ENCODE data around the gene KDM4C. TPM values are rescaled to one million over a fixed set of nuclear protein-coding genes. Genes with fewer than 3 reads are reported as not detected.

Gene KDM4C
- total and polyA plus RNA-seq, 2 of the 13 experiments (the other 11 are each of a cell fraction or from before 2014, with no cell fraction given): 19.4 to 23.6 TPM

DNA sequence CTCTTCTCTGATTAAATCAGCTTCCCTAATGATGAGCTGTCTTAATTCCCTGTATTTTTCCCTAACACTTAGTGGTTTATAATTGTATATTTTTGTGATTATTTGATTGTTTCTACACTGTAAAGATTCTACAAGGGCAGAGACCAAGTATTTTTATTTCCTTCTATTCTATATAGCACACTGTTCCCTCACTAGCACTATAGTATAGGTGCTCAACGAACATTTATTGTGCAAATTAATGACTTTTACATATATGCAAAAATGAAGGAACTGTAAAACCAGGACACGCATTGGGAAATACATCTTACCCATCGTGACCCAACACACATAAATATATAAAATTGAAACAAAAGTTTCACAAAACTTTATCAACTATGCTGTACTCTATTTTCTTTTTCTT is 7.6 kb downstream of the KDM4C start:
- intact Hi-C loops (cut with micrococcal nuclease; ENCODE audit: unreplicated experiment) (no loop called here), in situ Hi-C loops (cut with HindIII; ENCODE audit: extremely low pct_ligation_motif_present, low pct_unique_long_range_greater_than_20kb) (no loop called here)
- no peak for ATAC-seq
- Histone ChIP-seq H3K36me3 (replicated peaks in 1 of 2; ENCODE audit: control insufficient read depth in 1 of 2, insufficient read depth in 2 of 2, low read length in 2 of 2) (no peaks in the 10 kb centered on the region), H3K9me3 (ENCODE audit: low read length) (no peaks in the 10 kb centered on the region), H3K4me3 (replicated peaks in 1 of 3; ENCODE audit: insufficient read depth in 1 of 3, low read depth in 2 of 3, low read length in 3 of 3) (no peak overlapping the region), H4K20me1 (ENCODE audit: insufficient read depth, low read length) (0 out of 2 replicates have a peak, but pooled peaks cover 6% of the 10 kb centered on the region), H3K79me2 (ENCODE audit: insufficient read depth, low read length) (peaks cover 88% of the 10 kb centered on the region), H3K4me1 (ENCODE audit: insufficient read depth, low read length) (peaks cover 68% of the 10 kb centered on the region), H3K9ac (ENCODE audit: insufficient read depth, low read depth, low read length) (no peak overlapping the region), H3K27ac (ENCODE audit: extremely low read length, insufficient read depth, low read length) (no peak overlapping the region), H3K27me3 (ENCODE audit: control insufficient read depth in 1 of 2, insufficient read depth in 2 of 2, low read length in 2 of 2) (no peaks in the 10 kb centered on the region), H3K4me2 (ENCODE audit: low read depth, low read length) (no peak overlapping the region), H2AFZ (ENCODE audit: low read length) (no peak overlapping the region)
- no TSS peak for BruUV-seq (replicated peaks)
- ChIA-PET POLR2A (no interaction called here), CTCF (ENCODE audit: low intra/inter-chr PET ratio, low total read pairs) (no interaction called here)
- DNase-seq (ENCODE audit: low spot score): no peak
- FAIRE-seq: no peak
- TF ChIP-seq MTERF4 (CRISPR knock-in tag; IDR thresholded peaks at IDR 0.05): no peak
- no peak for TF ChIP-seq ZSCAN5A (CRISPR knock-in tag; IDR thresholded peaks at IDR 0.05; ENCODE audit: borderline replicate concordance)
- no peak for TF ChIP-seq ZZZ3 (CRISPR knock-in tag; IDR thresholded peaks at IDR 0.05; ENCODE audit: borderline replicate concordance)
- TF ChIP-seq SALL1 (CRISPR knock-in tag; IDR thresholded peaks at IDR 0.05): no peak
- no peak for TF ChIP-seq TEAD3 (CRISPR knock-in tag; optimal IDR thresholded peaks at IDR 0.05; ENCODE audit: borderline replicate concordance)
- no peak for TF ChIP-seq ZFP41 (CRISPR knock-in tag; IDR thresholded peaks at IDR 0.05; ENCODE audit: borderline replicate concordance)
- no peak for TF ChIP-seq MXD3 (CRISPR knock-in tag; IDR thresholded peaks at IDR 0.05)
- no peak for TF ChIP-seq FOXM1 (CRISPR knock-in tag; IDR thresholded peaks at IDR 0.05)
- TF ChIP-seq ARID2 (CRISPR knock-in tag; IDR thresholded peaks at IDR 0.05; ENCODE audit: borderline replicate concordance): no peak
- TF ChIP-seq SSRP1 (CRISPR knock-in tag; IDR thresholded peaks at IDR 0.05): no peak
- no peak for TF ChIP-seq ZBTB7B (CRISPR knock-in tag; IDR thresholded peaks at IDR 0.05)
- no peak for TF ChIP-seq ZNF788 (CRISPR knock-in tag; IDR thresholded peaks at IDR 0.05; ENCODE audit: borderline replicate concordance)
- no peak for TF ChIP-seq ZNF674 (CRISPR knock-in tag; IDR thresholded peaks at IDR 0.05; ENCODE audit: low read depth)
- no peak for TF ChIP-seq KLF6 (CRISPR knock-in tag; IDR thresholded peaks at IDR 0.05)
- TF ChIP-seq ZBTB34 (CRISPR knock-in tag; IDR thresholded peaks at IDR 0.05): no peak
- no peak for TF ChIP-seq U2AF1 (optimal IDR thresholded peaks at IDR 0.05; ENCODE audit: low read depth, low read length)
- TF ChIP-seq JUNB (CRISPR knock-in tag; IDR thresholded peaks at IDR 0.05; ENCODE audit: borderline replicate concordance): no peak
- TF ChIP-seq, protein P1, sequence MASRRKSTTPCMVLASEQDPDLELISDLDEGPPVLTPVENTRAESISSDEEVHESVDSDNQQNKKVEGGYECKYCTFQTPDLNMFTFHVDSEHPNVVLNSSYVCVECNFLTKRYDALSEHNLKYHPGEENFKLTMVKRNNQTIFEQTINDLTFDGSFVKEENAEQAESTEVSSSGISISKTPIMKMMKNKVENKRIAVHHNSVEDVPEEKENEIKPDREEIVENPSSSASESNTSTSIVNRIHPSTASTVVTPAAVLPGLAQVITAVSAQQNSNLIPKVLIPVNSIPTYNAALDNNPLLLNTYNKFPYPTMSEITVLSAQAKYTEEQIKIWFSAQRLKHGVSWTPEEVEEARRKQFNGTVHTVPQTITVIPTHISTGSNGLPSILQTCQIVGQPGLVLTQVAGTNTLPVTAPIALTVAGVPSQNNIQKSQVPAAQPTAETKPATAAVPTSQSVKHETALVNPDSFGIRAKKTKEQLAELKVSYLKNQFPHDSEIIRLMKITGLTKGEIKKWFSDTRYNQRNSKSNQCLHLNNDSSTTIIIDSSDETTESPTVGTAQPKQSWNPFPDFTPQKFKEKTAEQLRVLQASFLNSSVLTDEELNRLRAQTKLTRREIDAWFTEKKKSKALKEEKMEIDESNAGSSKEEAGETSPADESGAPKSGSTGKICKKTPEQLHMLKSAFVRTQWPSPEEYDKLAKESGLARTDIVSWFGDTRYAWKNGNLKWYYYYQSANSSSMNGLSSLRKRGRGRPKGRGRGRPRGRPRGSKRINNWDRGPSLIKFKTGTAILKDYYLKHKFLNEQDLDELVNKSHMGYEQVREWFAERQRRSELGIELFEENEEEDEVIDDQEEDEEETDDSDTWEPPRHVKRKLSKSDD (CRISPR knock-in tag; IDR thresholded peaks at IDR 0.05; ENCODE audit: low read depth): no peak
- no peak for TF ChIP-seq ZNF746 (CRISPR knock-in tag; IDR thresholded peaks at IDR 0.05)
- 94% methylated on average over 3 of the region's 3 CpGs for WGBS (ENCODE audit: low lambda C conversion rate)
